Thyroid gland (tissue), 4 donors: ENCODE results near the gene ING5. TPM values are rescaled to one million over a fixed set of nuclear protein-coding genes. Genes with fewer than 3 reads are reported as not detected.
A peak's percentile ranks its signal among the peaks of the same experiment; 100 is the strongest.

Experiments
- DNase-seq, 2 donors: peaks; one replicate each; pipeline ENCODE4 v3.0.0-alpha.2; 2019
- H3K27ac ChIP-seq, 3 donors: fragments of 200-600 bp; sonication (generic); 1 replicate in 2 of 3; 2 replicates in 1 of 3; pipeline ENCODE4 v1.5.1; 2016 to 2019; ENCODE audit warnings: mild to moderate bottlenecking in 1 of 3, moderate library complexity in 1 of 3
- H3K27me3 ChIP-seq: fragments of 200-600 bp; sonication (generic); one replicate; pipeline ENCODE4 v1.5.1; 2019
- H3K36me3 ChIP-seq, 2 donors: fragments of 200-600 bp; sonication (generic); one replicate each; pipeline ENCODE4 v1.5.1; 2016 to 2019
- H3K4me1 ChIP-seq, 2 donors: fragments of 200-600 bp; sonication (generic); one replicate each; pipeline ENCODE4 v1.5.1; 2017 to 2019
- H3K4me3 ChIP-seq, 3 donors: fragments of 200-600 bp; sonication (generic); replicated peaks in 1 of 3; 1 replicate in 2 of 3; 2 replicates in 1 of 3; pipeline ENCODE4 v1.5.1; 2016; ENCODE audit warnings: mild to moderate bottlenecking in 1 of 3
- H3K9me3 ChIP-seq: fragments of 200-600 bp; sonication (generic); one replicate; pipeline ENCODE4 v1.5.1; 2017
- CTCF ChIP-seq, 6 experiments: fragments of 200-600 bp in 3 of 6; fragments of 450-650 bp in 3 of 6; sonication (generic) in 3 of 6; IDR thresholded peaks; one replicate each; pipeline ENCODE4 v1.5.1; 2016 to 2019; ENCODE audit warnings: antibody characterized with exemption in 6 of 6, mild to moderate bottlenecking in 2 of 6, inconsistent platforms in 1 of 6, moderate library complexity in 1 of 6
- POLR2A ChIP-seq, 2 donors: fragments of 450-650 bp; IDR thresholded peaks; one replicate each; pipeline ENCODE4 v1.6.1; 2017; ENCODE audit warnings: antibody characterized with exemption in 2 of 2, mild to moderate bottlenecking in 2 of 2, moderate library complexity in 1 of 2
- WGBS, 2 donors: methylation state at CpG; one replicate each; pipeline ENCODE4 v1.1.5; 2017; 5-methylcytosine and 5-hydroxymethylcytosine counted together
- intact Hi-C: fragments of 100-400 bp; cut with DNase I; formaldehyde crosslinking; loops from one replicate; pipeline ENCODE4 v1.15.1; 2023
- total RNA-seq, 4 donors: library from RNA; depleted of rRNA; stranded (reverse); fragments of >200 nt; gene quantifications; one replicate each; pipeline ENCODE4 v1.2.3, GENCODE V29; 2016

ING5 gene
- total RNA-seq, 4 donors from 2014 or later = 42.2 to 76.3 (median 59.9) TPM

GRCh38 chr2:241695651-241696050, 6.2 kb upstream of the ING5 start:
- Histone ChIP-seq H3K27me3 (no peaks in the 10 kb centered on the region), H3K36me3 (peaks cover 0 to 2% of the 10 kb centered on the region in 2 donors), H3K4me3 (no peak overlapping the region), H3K4me1 (peaks cover under 1 to 3% of the 10 kb centered on the region in 2 donors), H3K9me3 (no peaks in the 10 kb centered on the region), H3K27ac (no peak overlapping the region)
- WGBS, 2 donors = 93 to 95% methylated on average over 4 of the region's 4 CpGs
- no peak for DNase-seq
- intact Hi-C loops = loop anchor here (10.0 kb wide), 1 partner anchor 191 kb away; the partner anchor contains the start of gene STK25
- TF ChIP-seq POLR2A (IDR thresholded peaks at IDR 0.05) (no peak), CTCF (IDR thresholded peaks at IDR 0.05) (no peak)

DNA sequence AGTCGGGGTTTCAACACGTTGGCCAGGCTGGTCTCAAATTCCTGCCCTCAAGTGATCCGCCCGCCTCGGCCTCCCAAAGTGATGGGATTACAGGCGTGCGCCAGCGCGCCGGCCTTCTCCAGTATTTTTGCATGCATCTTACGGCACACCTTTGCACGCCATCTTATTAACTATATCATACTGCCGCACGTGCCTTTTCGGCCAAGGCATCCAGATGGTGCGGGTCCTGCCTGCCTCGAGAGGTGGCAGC, 765 bp upstream of the ING5 start:
- 1 to 3% methylated on average over 14 to 17 of the region's 17 CpGs for WGBS, 2 donors
- no peaks in the 10 kb centered on the region for H3K27me3 ChIP-seq
- no peaks in the 10 kb centered on the region for H3K9me3 ChIP-seq
- intact Hi-C loops = loop anchor here (5.0 to 10.0 kb wide), 2 partner anchors 176 to 346 kb away; partner anchors contain the start of gene FARP2
- peak overlapping the region; percentile 55 to 93 (median 90) for H3K4me3 ChIP-seq
- H3K4me1 ChIP-seq = peaks cover 16 to 17% of the 10 kb centered on the region in 2 donors
- DNase-seq = no peak
- peaks cover 7 to 11% of the 10 kb centered on the region in 2 donors for H3K36me3 ChIP-seq
- TF ChIP-seq CTCF (IDR thresholded peaks at IDR 0.05) = peak in 4 of 6 experiments; percentile 31 to 57 (median 42)
- no peak for TF ChIP-seq POLR2A (IDR thresholded peaks at IDR 0.05)
- peak overlapping the region in 1 of 3 donors; percentile 69 for H3K27ac ChIP-seq

- Histone ChIP-seq H3K4me3 (peak overlapping the region; percentile 43 to 93 (median 90)), H3K9me3 (no peaks in the 10 kb centered on the region), H3K27ac (peak overlapping the region in 1 of 3 donors; percentile 69), H3K4me1 (peaks cover 16 to 17% of the 10 kb centered on the region in 2 donors), H3K36me3 (peaks cover 12 to 21% of the 10 kb centered on the region in 2 donors), H3K27me3 (no peaks in the 10 kb centered on the region)
- intact Hi-C loops = loop anchor here (2.0 to 10.0 kb wide), 3 partner anchors 30 to 348 kb away; partner anchors contain the start of gene FARP2
- TF ChIP-seq CTCF (IDR thresholded peaks at IDR 0.05) (peak in 5 of 6 experiments; percentile 45 to 58 (median 51)), POLR2A (IDR thresholded peaks at IDR 0.05) (peak in 1 of 2 donors; percentile 32)
- DNase-seq = peak; percentile 89 to 95
- WGBS, 2 donors = no CpG with 5 or more reads among the region's 98 CpGs
These were observed 554 bp downstream of the ING5 start for GRCh38 chr2:241702155-241703031.

- Histone ChIP-seq H3K36me3 (peaks cover 18 to 28% of the 10 kb centered on the region in 2 donors), H3K4me3 (peak overlapping the region in 2 of 3 donors; percentile 43 to 90), H3K27ac (peak overlapping the region in 1 of 3 donors; percentile 67), H3K9me3 (no peaks in the 10 kb centered on the region), H3K27me3 (no peaks in the 10 kb centered on the region), H3K4me1 (peaks cover 16 to 17% of the 10 kb centered on the region in 2 donors)
- WGBS, 2 donors = 54 to 76% methylated on average over 6 to 8 of the region's 11 CpGs
- intact Hi-C loops = loop anchor here (2.0 to 10.0 kb wide), 3 partner anchors 30 to 348 kb away; partner anchors contain the start of gene FARP2
- no peak for DNase-seq
- TF ChIP-seq CTCF (IDR thresholded peaks at IDR 0.05) = no peak
- TF ChIP-seq POLR2A (IDR thresholded peaks at IDR 0.05) = no peak
These were observed 1.3 kb downstream of the ING5 start for GRCh38 chr2:241703032-241703604.
